ENCODE data around the gene FAM50A.
"Not testable (repeated sequence)": the region's sequence is repeated elsewhere in the genome, so short reads cannot be mapped to it uniquely, and the experiment has no call there.

FAM50A gene

DNA sequence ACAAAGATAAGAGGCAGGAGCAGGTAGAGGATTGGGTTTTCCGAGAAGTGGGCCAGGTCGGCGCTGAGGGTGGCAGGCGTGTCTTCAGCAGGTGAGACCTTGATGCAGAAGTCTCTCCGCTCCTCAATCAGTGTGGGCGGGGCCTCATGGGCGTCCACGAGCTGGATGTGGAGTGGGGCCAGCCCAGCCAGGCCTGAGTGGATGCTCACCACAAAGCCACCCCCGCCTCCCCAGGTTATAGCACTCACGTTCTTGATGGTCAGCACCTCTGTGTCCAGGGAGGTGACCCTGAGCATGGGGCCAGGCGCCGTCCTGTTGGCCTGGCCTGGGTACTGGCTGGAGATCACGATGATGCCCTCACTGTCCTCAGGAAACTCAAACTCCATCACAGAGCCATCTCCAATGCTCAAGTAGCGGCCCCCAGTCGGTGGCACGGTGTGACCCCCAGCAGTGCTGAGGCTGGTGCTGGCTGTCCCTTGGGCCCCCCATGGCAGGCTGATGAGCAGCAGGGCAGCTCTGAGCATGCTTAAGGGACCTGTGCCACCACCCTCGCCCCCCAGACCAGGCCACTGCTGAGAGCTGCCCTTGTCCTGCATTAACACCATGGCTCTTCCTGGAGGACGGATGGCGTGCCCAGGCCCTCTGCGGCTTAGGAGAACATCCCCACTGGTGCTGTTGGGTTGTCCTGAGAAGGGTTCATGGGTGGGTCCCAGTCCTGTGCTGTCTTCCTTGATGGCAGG lies 44.6 kb downstream of the FAM50A start:
- Histone ChIP-seq H3K36me3 (ENCODE audit: control insufficient read depth, insufficient read depth, low read length) (no peaks in the 10 kb centered on the region), H3K4me3 (ENCODE audit: insufficient read depth, low read depth, low read length) (no peak overlapping the region), H3K27ac (ENCODE audit: insufficient read depth, low read depth, low read length, poor library complexity, severe bottlenecking) (no peak overlapping the region), H3K27me3 (ENCODE audit: control insufficient read depth, insufficient read depth, low read length, poor library complexity, severe bottlenecking) (peaks cover 9% of the 10 kb centered on the region), H3K4me1 (ENCODE audit: control insufficient read depth, insufficient read depth, low read length) (peaks cover 5% of the 10 kb centered on the region), H3K9me3 (ENCODE audit: control insufficient read depth, low read length) (no peaks in the 10 kb centered on the region)
- WGBS, 2 experiments, result 94 to 95% methylated on average over 20 of the region's 20 CpGs

GRCh38 chrX:154489182-154489581 lies 45.2 kb downstream of the FAM50A start:
- Histone ChIP-seq H3K36me3 (ENCODE audit: control insufficient read depth, insufficient read depth, low read length) (no peaks in the 10 kb centered on the region), H3K4me3 (ENCODE audit: insufficient read depth, low read depth, low read length) (no peak overlapping the region), H3K27me3 (ENCODE audit: control insufficient read depth, insufficient read depth, low read length, poor library complexity, severe bottlenecking) (peaks cover 9% of the 10 kb centered on the region), H3K27ac (ENCODE audit: insufficient read depth, low read depth, low read length, poor library complexity, severe bottlenecking) (no peak overlapping the region), H3K9me3 (ENCODE audit: control insufficient read depth, low read length) (no peaks in the 10 kb centered on the region), H3K4me1 (ENCODE audit: control insufficient read depth, insufficient read depth, low read length) (peaks cover 5% of the 10 kb centered on the region)
- 93 to 100% methylated on average over 4 of the region's 4 CpGs for WGBS, 2 experiments

GRCh38 chrX:154490021-154490413 lies 46.1 kb downstream of the FAM50A start:
- H3K4me1 ChIP-seq (ENCODE audit: control insufficient read depth, insufficient read depth, low read length), result peaks cover 5% of the 10 kb centered on the region
- no peaks in the 10 kb centered on the region for H3K36me3 ChIP-seq (ENCODE audit: control insufficient read depth, insufficient read depth, low read length)
- H3K9me3 ChIP-seq (ENCODE audit: control insufficient read depth, low read length), result no peaks in the 10 kb centered on the region
- no peak overlapping the region for H3K27ac ChIP-seq (ENCODE audit: insufficient read depth, low read depth, low read length, poor library complexity, severe bottlenecking)
- peaks cover 9% of the 10 kb centered on the region for H3K27me3 ChIP-seq (ENCODE audit: control insufficient read depth, insufficient read depth, low read length, poor library complexity, severe bottlenecking)
- peak overlapping the region; percentile 45 for H3K4me3 ChIP-seq (ENCODE audit: insufficient read depth, low read depth, low read length)
- 7 to 9% methylated on average over 19 of the region's 19 CpGs for WGBS, 2 experiments

- H3K9me3 ChIP-seq (ENCODE audit: control insufficient read depth, low read length), result no peaks in the 10 kb centered on the region
- H3K4me1 ChIP-seq (ENCODE audit: control insufficient read depth, insufficient read depth, low read length), result peaks cover 2% of the 10 kb centered on the region
- peaks cover 9% of the 10 kb centered on the region for H3K27me3 ChIP-seq (ENCODE audit: control insufficient read depth, insufficient read depth, low read length, poor library complexity, severe bottlenecking)
- H3K4me3 ChIP-seq (ENCODE audit: insufficient read depth, low read depth, low read length), result peak within 1 kb of the TSS; percentile 45
- H3K27ac ChIP-seq (ENCODE audit: insufficient read depth, low read depth, low read length, poor library complexity, severe bottlenecking), result peak within 1 kb of the TSS; percentile 83
- WGBS, 2 experiments, result 0 to 1% methylated on average over 66 to 71 of the region's 71 CpGs
- H3K36me3 ChIP-seq (ENCODE audit: control insufficient read depth, insufficient read depth, low read length), result no peaks in the 10 kb centered on the region
These were observed 46.6 kb downstream of the FAM50A start, which contains the start of gene SLC10A3 for GRCh38 chrX:154490414-154491083. Gene SLC10A3, minus strand, starts transcription at chrX:154490629. Its CDS starts 1,689 bp downstream, at chrX:154488940.

DNA sequence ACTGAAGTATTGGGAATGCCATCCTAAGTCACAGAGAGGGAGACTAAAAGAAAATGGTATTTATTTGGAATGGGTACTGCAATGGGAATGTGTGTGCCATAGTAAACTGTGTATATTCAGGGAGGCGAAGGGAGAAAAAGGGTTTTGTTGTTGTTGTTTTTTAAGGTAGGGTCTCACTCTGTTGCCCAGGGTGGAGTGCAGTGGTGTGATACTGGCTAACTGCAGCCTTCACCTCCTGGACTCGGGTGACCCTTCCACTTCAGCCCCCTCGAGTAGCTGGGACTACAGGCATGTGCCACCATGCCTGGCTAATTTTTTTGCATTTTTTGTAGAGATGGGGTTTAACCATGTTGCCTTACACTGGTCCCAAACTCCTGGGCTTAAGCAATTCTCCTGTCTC lies 50.8 kb downstream of the FAM50A start:
- Histone ChIP-seq H3K27me3 (ENCODE audit: control insufficient read depth, insufficient read depth, low read length, poor library complexity, severe bottlenecking) (peaks cover 3% of the 10 kb centered on the region), H3K36me3 (ENCODE audit: control insufficient read depth, insufficient read depth, low read length) (no peaks in the 10 kb centered on the region), H3K4me1 (ENCODE audit: control insufficient read depth, insufficient read depth, low read length) (no peaks in the 10 kb centered on the region), H3K9me3 (ENCODE audit: control insufficient read depth, low read length) (no peaks in the 10 kb centered on the region), H3K4me3 (ENCODE audit: insufficient read depth, low read depth, low read length) (no peak overlapping the region), H3K27ac (ENCODE audit: insufficient read depth, low read depth, low read length, poor library complexity, severe bottlenecking) (no peak overlapping the region)
- 86 to 91% methylated on average over 3 of the region's 3 CpGs for WGBS, 2 experiments

- Histone ChIP-seq H3K9me3 (ENCODE audit: control insufficient read depth, low read length) (no peaks in the 10 kb centered on the region), H3K4me3 (ENCODE audit: insufficient read depth, low read depth, low read length) (no peak overlapping the region), H3K27me3 (ENCODE audit: control insufficient read depth, insufficient read depth, low read length, poor library complexity, severe bottlenecking) (no peaks in the 10 kb centered on the region), H3K27ac (ENCODE audit: insufficient read depth, low read depth, low read length, poor library complexity, severe bottlenecking) (no peak overlapping the region), H3K36me3 (ENCODE audit: control insufficient read depth, insufficient read depth, low read length) (no peaks in the 10 kb centered on the region), H3K4me1 (ENCODE audit: control insufficient read depth, insufficient read depth, low read length) (no peaks in the 10 kb centered on the region)
- WGBS, 2 experiments, result 92 to 96% methylated on average over 4 to 6 of the region's 6 CpGs
These were observed 51.6 kb downstream of the FAM50A start for GRCh38 chrX:154495472-154495922.

DNA sequence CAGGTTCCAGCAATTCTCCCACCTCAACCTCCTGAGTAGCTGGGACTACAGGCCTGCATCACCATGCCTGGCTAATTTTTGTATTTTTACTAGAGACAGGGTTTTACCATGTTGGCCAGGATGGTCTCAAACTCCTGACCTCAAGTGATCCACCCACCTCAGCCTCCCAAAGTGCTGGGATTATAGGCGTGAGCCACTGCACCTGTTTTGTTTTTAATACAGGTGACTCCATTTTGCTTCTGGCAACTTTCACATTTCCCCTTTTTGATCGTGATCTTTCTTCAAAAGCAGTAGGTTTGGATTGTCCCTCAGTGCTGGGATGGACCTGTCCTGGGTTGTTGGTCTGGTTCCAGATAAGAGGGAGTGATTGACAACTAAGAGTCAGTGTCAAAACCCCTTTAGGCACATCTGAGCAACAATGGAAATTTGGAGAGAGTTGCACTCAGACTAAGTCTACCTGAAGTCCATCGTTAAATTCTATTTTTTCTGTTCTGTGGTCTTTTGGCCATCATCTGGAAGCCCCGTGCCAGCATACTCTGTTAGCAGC lies 52.7 kb downstream of the FAM50A start:
- not testable (repeated sequence) for H3K27ac ChIP-seq (ENCODE audit: insufficient read depth, low read depth, low read length, poor library complexity, severe bottlenecking); H3K9me3 ChIP-seq (ENCODE audit: control insufficient read depth, low read length); H3K4me3 ChIP-seq (ENCODE audit: insufficient read depth, low read depth, low read length); H3K36me3 ChIP-seq (ENCODE audit: control insufficient read depth, insufficient read depth, low read length); H3K27me3 ChIP-seq (ENCODE audit: control insufficient read depth, insufficient read depth, low read length, poor library complexity, severe bottlenecking); H3K4me1 ChIP-seq (ENCODE audit: control insufficient read depth, insufficient read depth, low read length)
- WGBS, 2 experiments, result 85 to 92% methylated on average over 4 of the region's 4 CpGs

Measured in ectodermal cell (in vitro differentiated cells).